NCI-H2107 treated with DMSO at 0.1 percent for 48 hours (cell line): Measurements from ENCODE around the gene CDH10.
A peak's percentile ranks its signal among the peaks of the same experiment; 100 is the strongest.

Source experiments
- DNase-seq: peaks from one replicate; lab custom pipeline; 2025; ENCODE audit not compliant: unreplicated experiment; lab: John Stamatoyannopoulos, UW

Gene CDH10

DNA sequence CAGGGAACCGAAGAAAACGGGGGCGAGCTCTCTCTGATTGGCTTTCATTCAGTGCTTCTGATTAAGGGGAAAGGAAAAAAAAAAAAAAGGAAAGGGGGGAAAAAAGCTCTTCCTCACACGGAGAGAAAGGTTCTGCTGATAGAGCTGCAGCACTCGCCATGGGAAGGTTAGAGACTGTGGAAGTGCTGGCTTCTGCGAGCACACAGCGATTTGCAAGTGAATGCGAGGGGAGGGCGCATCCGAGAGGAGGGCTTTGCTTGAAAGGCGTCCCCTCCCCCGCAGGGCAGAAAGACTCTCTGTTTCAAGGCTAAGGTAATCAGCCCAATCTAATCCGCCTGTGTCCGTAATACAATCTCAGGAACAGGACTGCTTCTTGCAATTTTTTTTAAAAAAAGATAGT, at the start of gene CDH10:
Gene CDH10, minus strand, starts transcription at position 218 of the 400 bp plus-strand sequence. CDS start 51,488 bp downstream, outside the sequence.
- DNase-seq = no peak

DNA sequence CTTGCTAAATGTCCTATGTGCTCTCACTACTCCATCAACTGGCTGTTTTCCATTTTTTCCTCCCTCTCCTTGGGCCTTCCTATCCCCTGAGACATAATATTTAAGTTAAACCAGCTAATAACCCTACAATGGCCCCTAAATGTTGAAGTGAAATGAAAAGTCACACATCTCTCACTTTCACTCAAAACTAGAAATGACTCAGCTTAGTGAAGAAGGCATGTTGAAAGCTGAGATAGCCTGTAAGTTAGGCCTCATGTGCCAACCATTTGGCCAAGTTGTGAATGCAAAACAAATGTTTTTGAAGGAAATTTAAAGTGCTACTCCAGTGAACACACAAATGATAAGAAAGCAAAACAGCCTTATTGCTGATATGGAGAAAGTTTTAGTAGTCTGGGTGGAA, 48.8 kb upstream of the CDH10 start:
- no peak for DNase-seq

DNA sequence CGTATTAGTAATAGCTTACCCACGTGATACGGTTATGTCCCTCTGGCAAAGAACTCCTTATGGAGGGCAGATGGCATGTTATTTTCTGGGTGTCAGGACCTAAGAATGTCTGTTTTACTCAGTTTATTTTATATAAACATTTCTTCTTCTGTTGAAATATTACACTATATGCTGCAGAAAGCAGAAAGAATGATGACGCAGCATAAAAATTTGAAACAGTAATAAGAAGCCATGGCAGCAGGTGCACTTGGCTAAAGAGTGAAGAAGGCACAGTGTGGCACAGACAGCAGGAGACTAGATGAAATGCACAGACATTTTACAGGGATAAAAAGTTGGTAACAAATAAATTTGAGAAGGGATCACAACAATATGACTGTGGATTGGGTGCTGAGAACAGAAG, 46.3 kb upstream of the CDH10 start:
- DNase-seq = no peak

DNA sequence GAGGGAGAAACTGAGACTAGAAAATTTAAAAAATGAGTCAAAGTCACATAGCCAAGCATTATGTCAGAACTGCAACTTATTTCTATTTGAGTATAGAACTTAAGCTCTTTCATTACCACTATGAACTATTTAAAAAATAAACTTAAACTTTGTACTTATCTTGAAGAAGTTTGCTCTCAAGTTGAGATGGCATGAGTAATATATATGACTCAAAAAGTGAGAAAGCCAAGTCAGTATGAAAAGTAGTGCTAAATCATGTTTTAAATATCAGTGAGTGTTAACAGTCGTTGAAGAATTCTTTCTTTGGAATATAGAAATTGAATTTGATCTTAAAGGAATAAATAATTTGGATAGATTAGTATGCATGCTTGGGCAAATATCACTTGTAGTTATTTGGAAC, 36.3 kb upstream of the CDH10 start:
- no peak for DNase-seq

DNA sequence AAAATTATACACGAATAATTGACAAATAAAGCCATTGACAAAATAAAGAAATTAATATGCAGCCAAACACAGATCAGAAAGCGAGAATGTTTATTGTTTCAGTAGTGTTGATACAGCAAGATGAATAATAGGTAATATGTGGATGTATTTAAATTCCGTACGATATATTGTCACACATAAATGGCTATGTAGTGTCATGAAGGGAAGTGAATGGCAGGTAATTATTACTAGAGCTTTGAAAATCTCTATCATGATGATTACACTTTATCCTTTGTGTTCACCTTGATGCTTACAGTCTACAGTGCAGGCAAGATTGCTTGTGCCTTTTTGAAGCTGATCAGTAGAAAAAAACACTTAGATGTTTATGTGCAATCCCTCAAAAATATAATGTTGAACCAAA, 23.3 kb upstream of the CDH10 start:
- no peak for DNase-seq

DNA sequence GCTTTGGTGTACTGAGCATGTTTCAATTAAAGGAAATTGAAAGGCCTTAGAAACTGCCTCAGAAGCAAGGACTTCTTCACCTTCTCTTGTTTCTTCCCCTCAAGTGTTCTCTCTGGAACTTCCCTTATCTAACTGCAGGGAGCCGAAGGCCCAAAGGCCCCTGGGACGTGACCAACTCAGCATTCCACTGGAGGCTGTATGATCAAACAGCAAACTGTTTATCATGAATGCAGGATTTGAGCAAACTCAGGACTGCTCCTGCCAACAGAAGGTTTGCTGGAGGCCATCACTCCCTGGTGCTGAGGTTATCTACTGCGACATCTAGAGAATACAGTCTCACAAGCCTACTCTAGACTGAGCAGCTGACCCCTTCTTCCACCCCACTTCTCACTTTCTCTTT, 4.8 kb upstream of the CDH10 start:
- no peak for DNase-seq

DNA sequence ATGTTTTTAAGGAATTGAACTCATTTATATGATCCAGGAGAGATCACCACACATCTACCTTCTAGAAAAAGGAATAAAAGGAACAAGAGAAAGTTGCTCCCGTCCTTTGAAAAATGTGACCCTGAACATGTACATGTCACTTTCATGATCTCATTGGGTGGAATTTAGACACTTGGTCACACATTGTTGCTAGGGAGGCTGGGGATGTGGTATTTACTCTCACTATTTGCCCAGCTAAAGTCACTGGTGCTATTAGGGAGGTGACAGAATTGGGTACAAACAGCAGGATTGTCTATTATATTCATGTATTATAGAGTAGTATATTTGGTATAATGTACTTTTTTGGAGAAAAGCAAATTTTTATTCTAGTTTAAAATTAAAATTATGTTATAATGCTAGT, 2.1 kb upstream of the CDH10 start:
- no peak for DNase-seq

DNA sequence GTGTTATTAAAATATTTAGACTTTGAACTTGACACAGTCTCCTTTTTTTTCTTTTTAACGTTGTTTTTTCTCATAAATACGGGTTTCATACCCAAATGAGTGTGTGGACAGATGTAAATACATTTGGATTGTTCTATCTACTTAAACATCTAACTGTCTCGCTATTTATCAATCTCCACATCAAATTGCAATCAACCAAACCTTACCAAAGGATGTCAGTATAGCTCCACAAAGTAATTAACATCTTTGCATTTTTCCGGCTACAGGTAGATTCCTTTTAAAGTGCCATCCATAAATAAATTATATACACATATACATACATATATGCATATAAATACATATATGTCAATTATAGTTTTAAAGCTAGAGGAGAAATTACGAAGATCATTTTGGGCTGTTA, 705 bp upstream of the CDH10 start:
- no peak for DNase-seq

DNA sequence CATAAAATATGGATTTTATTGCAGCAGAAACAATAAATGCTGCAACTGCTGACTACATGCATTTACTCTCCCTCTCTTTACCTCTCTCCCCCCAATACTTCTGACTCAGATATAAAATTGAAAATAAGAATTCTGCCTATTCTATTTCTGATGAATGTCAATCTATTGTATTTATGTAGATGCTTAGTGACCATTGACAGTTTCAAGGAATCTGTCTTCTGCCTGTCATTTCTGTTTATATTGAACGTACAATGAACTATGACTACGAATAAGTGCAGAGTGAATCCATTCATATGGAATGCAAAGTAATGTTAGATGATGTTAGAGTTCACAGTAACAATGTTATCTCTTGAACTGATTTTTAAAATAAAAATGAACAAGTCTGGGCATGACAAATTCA, 898 bp downstream of the CDH10 start:
- DNase-seq = no peak

DNA sequence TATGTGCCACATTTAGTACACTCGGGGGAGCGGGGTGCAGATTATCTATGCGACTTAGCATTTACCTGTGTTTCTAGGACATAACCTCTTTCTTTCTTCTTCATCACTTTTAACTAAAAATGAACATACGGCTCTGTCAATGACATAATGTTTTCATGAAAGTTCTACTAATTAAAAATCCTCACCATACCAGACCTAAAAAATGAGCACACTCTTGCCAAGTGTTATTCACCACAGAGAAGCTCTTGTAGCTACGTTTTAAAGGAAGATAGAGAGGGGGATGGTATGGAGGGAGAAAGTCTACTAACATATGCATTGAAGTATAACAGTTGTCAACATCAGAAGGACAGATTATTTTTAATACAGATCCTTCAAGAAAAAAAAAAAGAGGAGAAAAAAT, 1.6 kb downstream of the CDH10 start:
- no peak for DNase-seq

DNA sequence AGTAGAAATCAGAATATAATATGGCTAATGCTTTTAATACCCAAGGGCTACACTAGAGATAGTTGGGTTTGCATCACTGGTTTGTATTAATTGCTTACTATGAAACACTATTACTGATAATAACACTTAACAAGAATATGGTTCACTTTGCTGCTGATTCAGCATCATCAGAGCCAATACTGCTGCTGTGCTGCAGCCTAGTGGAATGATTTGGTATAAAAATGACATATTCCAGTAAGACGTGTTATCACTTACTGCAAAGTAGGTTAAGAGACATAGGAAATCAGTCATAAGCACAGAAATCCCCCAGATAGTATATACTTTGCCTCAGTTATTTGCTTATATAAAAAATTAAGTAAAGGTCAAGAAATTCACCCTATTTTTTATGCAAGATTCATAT, 2.8 kb downstream of the CDH10 start:
- DNase-seq = no peak

DNA sequence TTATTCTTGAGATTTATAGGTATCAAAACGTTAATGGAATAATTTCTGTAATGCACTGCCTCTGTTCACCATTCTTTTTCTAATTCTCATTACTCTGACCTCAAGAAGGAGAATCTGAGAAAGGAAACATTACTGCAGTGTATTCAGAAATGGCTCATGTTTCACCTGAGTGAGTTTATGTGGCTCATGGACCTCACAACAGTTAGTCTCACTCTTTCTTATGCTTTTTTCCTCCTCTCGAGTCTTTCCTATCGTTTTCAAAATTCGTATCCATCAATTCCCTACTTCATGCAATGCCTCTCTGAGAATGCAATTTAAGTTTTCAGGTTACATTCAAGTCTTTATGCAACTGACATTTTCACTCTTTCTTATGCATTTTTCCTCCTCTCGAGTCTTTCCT, 9.6 kb downstream of the CDH10 start:
- DNase-seq = no peak

DNA sequence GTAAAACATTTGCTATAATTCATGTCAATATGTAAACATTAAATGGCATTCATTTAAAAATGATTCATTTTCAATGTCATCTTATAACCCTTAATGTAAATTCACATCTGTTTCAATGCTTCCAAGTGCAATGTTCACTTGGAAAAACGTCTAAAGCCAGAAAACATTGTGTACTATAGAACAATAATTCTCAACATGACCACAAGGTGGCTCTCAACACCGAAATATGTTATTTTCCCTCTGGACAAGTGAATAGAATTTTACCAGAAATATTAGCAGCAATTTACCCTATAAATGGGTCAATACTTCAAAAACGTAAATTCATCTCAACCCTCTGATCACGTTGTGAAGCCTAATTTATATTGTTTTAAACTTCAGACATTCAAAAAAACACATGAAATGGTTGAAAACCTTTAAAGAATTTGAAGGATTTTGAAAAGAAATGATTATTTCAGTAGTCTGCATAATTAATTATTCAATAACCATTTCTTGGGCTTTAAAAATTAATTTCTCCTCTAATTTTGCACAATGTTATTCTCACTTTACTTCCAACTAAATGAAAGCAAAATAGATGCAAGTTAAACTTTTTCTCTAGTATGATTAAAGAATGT, 11.0 kb downstream of the CDH10 start:
- peak; percentile 27 for DNase-seq

DNA sequence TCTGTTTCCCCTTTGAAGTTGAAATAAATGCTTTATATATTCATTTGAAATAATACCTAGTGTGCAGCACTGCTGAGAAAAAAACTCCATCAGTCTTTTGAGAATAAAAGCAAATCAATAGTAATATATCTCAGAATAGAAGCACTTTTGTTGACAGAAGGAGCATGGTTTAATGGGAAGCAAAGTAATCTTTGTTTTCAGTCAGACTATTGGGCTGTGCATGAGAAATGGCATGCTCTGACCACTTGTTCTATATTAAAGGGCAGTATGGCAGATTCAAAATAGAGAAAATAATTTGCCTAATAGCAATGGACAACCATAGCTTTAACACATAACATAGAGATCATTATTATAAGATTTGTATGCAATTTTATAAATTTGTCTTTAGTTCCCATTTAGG, 12.4 kb downstream of the CDH10 start:
- no peak for DNase-seq

DNA sequence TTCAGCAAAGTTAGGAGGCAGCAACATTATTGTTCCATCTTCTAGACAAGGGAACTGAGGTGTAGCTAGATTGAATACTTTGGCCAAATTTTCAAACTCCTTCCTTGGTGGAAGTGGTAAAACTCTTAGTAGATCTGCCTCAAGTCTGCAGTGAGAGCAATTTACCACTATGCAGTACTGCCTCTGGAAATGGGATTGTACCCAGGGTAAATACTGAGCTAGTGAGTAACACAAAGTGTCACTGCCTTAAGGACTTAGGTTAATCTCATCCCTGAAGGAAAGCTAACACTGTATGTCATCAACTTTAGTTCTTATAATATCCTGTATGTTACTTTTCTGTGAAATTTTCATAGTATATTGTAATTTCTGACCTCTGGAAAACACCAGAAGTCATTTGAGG, 13.9 kb downstream of the CDH10 start:
- no peak for DNase-seq

DNA sequence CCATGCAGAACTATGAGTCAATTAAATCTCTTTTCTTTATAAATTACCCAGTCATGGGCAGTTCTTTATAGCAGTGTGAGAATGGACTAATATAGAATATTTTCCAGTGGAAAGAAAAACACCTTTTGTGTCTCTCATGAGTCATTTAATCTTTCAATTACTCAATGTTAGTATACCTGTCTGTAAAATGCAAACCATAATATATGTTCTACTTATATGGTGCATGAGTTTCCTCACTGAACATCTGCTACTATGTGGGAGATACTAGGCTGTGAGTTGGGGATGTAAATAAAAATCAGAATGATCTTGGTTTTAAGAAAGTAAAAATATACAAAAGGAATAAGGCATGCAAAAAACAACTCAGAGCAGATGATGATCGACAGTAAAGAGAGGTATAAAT, 15.0 kb downstream of the CDH10 start:
- no peak for DNase-seq

DNA sequence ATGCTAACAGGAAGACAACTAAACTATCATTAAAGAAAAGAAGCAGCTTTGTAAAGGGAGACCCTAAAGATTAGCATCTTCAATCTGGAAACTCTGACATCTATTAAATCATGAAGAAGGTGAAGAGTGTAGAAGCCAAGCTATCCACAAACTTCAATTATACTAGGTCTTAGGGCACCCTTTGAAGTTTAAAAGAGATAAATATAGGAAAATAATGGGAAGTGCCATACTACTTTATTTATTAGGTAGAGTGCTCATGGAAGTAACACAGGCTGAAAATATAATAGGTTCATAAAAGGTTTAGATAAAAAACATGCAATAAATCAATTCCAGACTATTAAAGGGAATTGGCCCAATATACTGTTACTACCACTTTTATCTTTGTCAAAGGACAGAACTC, 19.9 kb downstream of the CDH10 start:
- no peak for DNase-seq

DNA sequence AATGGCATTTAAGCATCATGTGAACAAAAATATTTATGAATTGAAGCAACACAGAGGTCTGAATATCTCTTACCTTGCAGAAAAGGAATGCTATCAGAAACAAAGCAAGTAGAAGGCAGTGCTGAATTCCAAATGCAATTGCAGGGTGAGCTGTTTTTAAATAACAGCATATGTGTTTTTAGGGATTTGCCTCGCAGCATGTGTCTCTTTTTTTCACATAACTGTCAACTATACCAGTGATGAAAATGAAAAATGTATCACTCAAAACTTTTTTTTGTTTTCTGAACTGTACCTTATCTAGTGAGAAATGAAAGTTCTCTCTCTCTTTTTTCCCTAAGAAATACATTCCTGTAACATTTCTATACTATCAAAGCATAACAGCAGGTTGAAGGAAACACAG, 21.2 kb downstream of the CDH10 start:
- DNase-seq = no peak

DNA sequence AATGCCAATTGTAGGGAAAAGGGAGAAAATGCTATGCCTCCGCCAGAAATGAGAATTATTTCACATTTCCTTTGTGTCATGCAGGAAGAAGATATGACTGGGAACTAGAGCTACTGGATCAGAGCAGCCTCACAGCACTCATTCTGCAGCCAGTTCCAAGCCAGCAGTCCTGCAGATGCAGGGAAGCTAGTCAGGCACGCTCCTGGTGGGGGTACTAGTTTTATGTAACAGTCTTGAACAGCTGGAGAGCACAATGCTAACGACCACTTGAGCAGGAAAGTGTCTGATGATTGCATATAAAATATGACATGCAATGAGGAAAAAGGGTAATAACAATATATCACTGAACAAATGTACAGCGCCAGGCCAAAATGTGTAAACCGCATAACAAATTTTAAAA, 21.7 kb downstream of the CDH10 start:
- no peak for DNase-seq

DNA sequence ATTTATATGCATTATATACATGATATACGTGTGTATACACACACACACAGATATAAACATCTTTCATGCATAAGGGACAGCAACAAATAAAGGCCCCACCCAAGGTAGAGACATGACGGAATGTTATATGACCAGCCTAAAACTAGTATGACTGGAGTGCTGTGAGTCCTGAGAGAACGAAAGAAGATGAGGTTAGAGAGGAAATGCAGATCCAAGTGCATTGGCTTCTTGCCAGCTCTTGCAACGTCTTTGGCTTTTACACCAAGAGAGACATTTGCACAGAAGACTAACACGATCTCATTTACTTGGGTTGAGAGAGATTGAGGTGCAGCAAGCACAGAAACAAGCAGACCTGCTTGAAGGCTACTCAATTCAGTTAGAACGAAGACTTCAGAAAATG, 23.0 kb downstream of the CDH10 start:
- no peak for DNase-seq

DNA sequence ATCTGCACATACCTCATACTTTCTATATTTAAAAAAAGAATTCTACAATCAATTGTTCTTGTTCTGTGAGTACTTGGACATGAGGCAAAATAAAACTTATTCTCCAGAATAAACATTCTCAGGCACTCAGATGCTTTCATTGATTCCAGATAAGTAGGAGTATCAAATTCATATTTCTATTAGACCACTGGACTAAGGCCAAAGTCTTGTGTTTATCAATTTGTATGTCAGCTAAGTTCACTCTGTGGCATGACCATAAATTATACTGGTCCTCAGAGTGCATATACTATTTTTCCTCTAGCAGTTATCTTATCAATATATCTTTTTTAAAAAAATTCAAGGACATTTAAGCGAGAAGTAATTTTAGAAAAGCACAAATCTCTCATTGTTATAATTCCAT, 28.2 kb downstream of the CDH10 start:
- DNase-seq = no peak

DNA sequence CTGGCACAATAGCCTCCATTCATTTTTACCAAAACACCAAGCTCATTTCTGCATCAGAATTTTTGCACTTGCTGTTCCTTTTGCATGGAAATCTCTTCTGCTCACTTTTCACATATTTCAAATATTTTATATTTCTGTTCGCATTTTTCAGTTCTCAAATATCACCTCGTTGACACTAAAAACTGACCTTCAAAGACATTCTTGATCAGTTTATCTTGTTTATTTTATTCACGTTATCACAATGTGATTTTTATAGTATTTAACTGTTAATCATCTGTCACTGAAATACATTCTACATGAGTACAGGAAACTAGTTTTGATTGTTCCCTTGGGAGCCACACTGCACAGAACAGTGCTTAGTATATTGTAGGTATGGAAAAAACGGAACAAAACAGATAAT, 29.6 kb downstream of the CDH10 start:
- DNase-seq = no peak

DNA sequence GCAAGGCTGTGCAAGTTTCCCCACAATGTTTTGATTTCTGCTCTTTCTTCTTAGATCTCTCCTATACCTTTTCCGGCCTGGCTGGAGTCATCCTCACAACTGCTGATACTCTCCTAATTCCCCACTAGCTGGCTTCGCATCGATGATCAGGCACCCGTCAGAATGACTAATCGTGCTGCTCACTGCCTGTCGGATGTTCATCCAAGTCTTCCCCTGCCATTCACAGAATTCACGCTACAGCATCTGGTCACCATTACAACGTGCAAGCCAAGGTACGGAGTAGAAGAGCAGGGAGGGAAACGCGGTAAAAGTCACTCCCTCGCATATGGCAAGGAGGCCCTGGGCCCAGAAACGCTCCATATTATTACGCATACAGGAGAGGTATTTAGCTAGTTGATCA, 35.1 kb downstream of the CDH10 start:
- DNase-seq = no peak

DNA sequence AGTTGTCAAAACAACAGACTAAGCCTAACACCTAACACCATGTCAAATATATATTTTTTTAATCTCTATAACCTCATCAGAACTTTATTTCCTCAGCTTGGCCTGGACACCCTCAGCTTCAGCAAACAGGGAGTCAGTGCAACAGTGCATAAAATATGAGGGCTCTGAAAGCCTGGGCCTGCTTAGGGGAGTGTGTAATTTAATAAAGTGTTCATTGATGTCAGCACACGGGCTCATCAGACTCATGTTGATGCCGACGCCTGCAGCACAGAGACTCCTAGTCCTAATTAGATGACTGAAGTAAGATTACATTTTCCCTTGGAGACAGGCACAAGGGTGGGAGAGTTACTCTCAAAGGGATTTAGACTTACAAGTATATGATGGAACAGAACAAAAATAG, 37.8 kb downstream of the CDH10 start:
- no peak for DNase-seq
